Stomach (tissue), 9 donors: Measurements from ENCODE around the gene BRI3BP. TPM values are rescaled to one million over a fixed set of nuclear protein-coding genes. Genes with fewer than 3 reads are reported as not detected.

Source experiments
- DNase-seq, 2 donors: peaks; one replicate each; pipeline versions ENCODE4 v3.0.0 to v3.0.0-alpha.2; 2013 to 2019
- H3K27ac ChIP-seq, 5 donors: fragments of 200-600 bp in 4 of 5; sonication (generic) in 4 of 5; one replicate each; pipeline ENCODE4 v1.5.1; 2013 to 2019; ENCODE audit warnings: mild to moderate bottlenecking in 1 of 5, moderate library complexity in 1 of 5
- H3K27me3 ChIP-seq, 3 donors: fragments of 200-600 bp; sonication (generic); one replicate each; pipeline ENCODE4 v1.5.1; 2017 to 2019; ENCODE audit warnings: mixed run types in 1 of 3
- H3K36me3 ChIP-seq, 4 donors: fragments of 200-600 bp; sonication (generic); 1 replicate in 3 of 4; 2 replicates in 1 of 4; pipeline ENCODE4 v1.5.1; 2016 to 2019
- H3K4me1 ChIP-seq, 4 donors: fragments of 200-600 bp; sonication (generic); one replicate each; pipeline ENCODE4 v1.5.1; 2016 to 2019
- H3K4me3 ChIP-seq, 4 donors: fragments of 200-600 bp; sonication (generic) in 3 of 4; one replicate each; pipeline ENCODE4 v1.5.1; 2016 to 2019; ENCODE audit warnings: mild to moderate bottlenecking in 1 of 4
- H3K9me3 ChIP-seq, 4 donors: fragments of 200-600 bp; sonication (generic); one replicate each; pipeline ENCODE4 v1.5.1; 2016 to 2019
- CTCF ChIP-seq, 7 experiments: fragments of 450-650 bp in 4 of 7; fragments of 200-600 bp in 3 of 7; sonication (generic) in 3 of 7; IDR thresholded peaks; one replicate each; pipeline ENCODE4 v1.5.1; 2016 to 2019; ENCODE audit warnings: antibody characterized with exemption in 7 of 7, control low read depth in 2 of 7, mild to moderate bottlenecking in 1 of 7
- EP300 ChIP-seq: sonication (generic); formaldehyde crosslinking; IDR thresholded peaks from one replicate; pipeline ENCODE4 v1.6.1; 2017; ENCODE audit warnings: antibody characterized with exemption
- POLR2A ChIP-seq, 4 donors: fragments of 450-650 bp; IDR thresholded peaks; one replicate each; pipeline ENCODE4 v1.6.1; 2016; ENCODE audit warnings: antibody characterized with exemption in 4 of 4, control low read depth in 2 of 4, mild to moderate bottlenecking in 1 of 4, moderate library complexity in 1 of 4
- POLR2AphosphoS5 ChIP-seq, 3 donors: sonication (generic); formaldehyde crosslinking; IDR thresholded peaks; one replicate each; pipeline ENCODE4 v1.6.1; 2016; ENCODE audit warnings: antibody characterized with exemption in 3 of 3
- WGBS, 5 donors: extraction: QIAGEN DNeasy Blood & Tissue Kit in 3 of 5; methylation state at CpG; one replicate each; pipeline versions ENCODE4 v1.1.5 to v1.1.7; 2013 to 2018; 5-methylcytosine and 5-hydroxymethylcytosine counted together
- intact Hi-C: fragments of 100-400 bp; cut with DNase I; formaldehyde crosslinking; loops from one replicate; pipeline ENCODE4 v1.15.1; 2023; ENCODE audit warnings: low total_unique reads
- polyA plus RNA-seq, 3 donors: library from polyadenylated mRNA; stranded (reverse); fragments of 200-250 nt; gene quantifications; one replicate each; pipeline ENCODE4 v1.2.3, GENCODE V29; 2013
- total RNA-seq, 5 donors: library from RNA; depleted of rRNA; stranded (reverse); fragments of >200 nt; gene quantifications; one replicate each; pipeline versions ENCODE4 v1.1.0 to v1.2.3, GENCODE V29; 2014 to 2016
- donor health status: healthy with polysubstance abuse.
- donor health status: Bipolar disorder and iron deficiency.
- donor health status: healthy.

BRI3BP gene
- total and polyA plus RNA-seq, 8 donors: 1.2 to 24.3 (median 4.1) TPM

GRCh38 chr12:124952801-124953200 is 40.6 kb upstream of the BRI3BP start:
- no peaks in the 10 kb centered on the region for H3K9me3 ChIP-seq
- intact Hi-C loops: no loop called here
- H3K36me3 ChIP-seq: peaks cover 62 to 100% (median 99%) of the 10 kb centered on the region in 4 donors
- no peak for DNase-seq
- H3K27me3 ChIP-seq: no peaks in the 10 kb centered on the region
- TF ChIP-seq CTCF (IDR thresholded peaks at IDR 0.05) (no peak), POLR2A (IDR thresholded peaks at IDR 0.05) (no peak), EP300 (no peak), POLR2AphosphoS5 (IDR thresholded peaks at IDR 0.05) (no peak)
- 66 to 90% (median 79%) methylated on average over 6 to 8 of the region's 8 CpGs for WGBS, 5 donors
- no peak overlapping the region for H3K27ac ChIP-seq
- no peaks in the 10 kb centered on the region for H3K4me1 ChIP-seq
- no peak overlapping the region for H3K4me3 ChIP-seq

- Histone ChIP-seq H3K4me1 (no peaks in the 10 kb centered on the region), H3K9me3 (no peaks in the 10 kb centered on the region), H3K27ac (no peak overlapping the region), H3K27me3 (no peaks in the 10 kb centered on the region), H3K4me3 (no peak overlapping the region), H3K36me3 (peaks cover 62 to 100% (median 100%) of the 10 kb centered on the region in 4 donors)
- TF ChIP-seq POLR2A (IDR thresholded peaks at IDR 0.05) (no peak), CTCF (IDR thresholded peaks at IDR 0.05) (no peak), POLR2AphosphoS5 (IDR thresholded peaks at IDR 0.05) (no peak), EP300 (no peak)
- 92 to 96% (median 93%) methylated on average over 23 to 32 of the region's 32 CpGs for WGBS, 5 donors
- no peak for DNase-seq
- intact Hi-C loops: no loop called here
These were observed 39.6 kb upstream of the BRI3BP start for GRCh38 chr12:124953689-124954405.

- H3K4me1 ChIP-seq: no peaks in the 10 kb centered on the region
- no peak overlapping the region for H3K4me3 ChIP-seq
- 90 to 98% (median 93%) methylated on average over 4 of the region's 4 CpGs for WGBS, 5 donors
- H3K36me3 ChIP-seq: peaks cover 57 to 100% (median 99%) of the 10 kb centered on the region in 4 donors
- no peaks in the 10 kb centered on the region for H3K27me3 ChIP-seq
- H3K9me3 ChIP-seq: no peaks in the 10 kb centered on the region
- H3K27ac ChIP-seq: no peak overlapping the region
- DNase-seq: no peak
- TF ChIP-seq EP300: no peak
- no peak for TF ChIP-seq POLR2AphosphoS5 (IDR thresholded peaks at IDR 0.05)
- TF ChIP-seq POLR2A (IDR thresholded peaks at IDR 0.05): no peak
- no peak for TF ChIP-seq CTCF (IDR thresholded peaks at IDR 0.05)
- intact Hi-C loops: no loop called here
These were observed 38.7 kb upstream of the BRI3BP start for GRCh38 chr12:124954771-124955170.

DNA sequence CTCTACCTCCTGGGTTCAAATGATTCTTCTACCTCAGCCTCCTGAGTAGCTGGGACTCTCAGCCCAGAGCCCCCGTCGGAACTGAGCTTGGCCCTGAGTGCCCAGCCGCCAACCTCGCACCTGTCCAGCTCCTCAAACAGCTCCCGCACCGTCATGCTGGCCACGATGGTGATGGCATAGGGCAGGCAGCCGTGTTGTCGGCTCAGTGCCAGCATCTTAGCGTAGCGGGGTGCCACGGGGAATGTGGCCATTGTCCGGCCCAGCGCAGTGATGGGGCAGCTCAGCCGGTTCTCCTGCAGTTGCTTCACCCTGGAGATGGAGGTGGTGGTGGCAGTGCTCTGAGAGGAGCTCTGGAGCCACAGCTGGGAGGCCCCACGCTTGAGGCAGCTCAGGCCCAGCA is 36.9 kb upstream of the BRI3BP start:
- Histone ChIP-seq H3K27ac (no peak overlapping the region), H3K4me3 (no peak overlapping the region), H3K9me3 (no peaks in the 10 kb centered on the region), H3K4me1 (no peaks in the 10 kb centered on the region), H3K36me3 (peaks cover 54 to 100% (median 99%) of the 10 kb centered on the region in 4 donors), H3K27me3 (no peaks in the 10 kb centered on the region)
- intact Hi-C loops: no loop called here
- no peak for TF ChIP-seq POLR2AphosphoS5 (IDR thresholded peaks at IDR 0.05)
- WGBS, 5 donors: 94 to 98% (median 97%) methylated on average over 15 to 16 of the region's 16 CpGs
- no peak for DNase-seq

DNA sequence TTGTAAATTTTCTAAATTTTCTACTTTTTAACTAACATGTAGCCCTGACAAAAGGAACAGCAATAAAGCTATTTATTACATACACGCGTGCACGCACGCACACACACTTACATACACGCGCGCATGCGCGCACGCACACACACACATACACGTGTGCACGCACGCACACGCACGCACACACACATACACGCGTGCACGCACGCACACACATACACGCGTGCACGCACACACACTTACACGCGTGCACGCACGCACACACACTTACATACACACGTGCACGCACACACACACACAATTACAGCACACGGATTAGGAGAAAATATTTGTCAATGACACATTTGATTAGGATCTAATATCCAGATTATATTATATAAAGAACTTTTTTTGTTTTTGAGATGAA is 32.4 kb upstream of the BRI3BP start:
- no peaks in the 10 kb centered on the region for H3K9me3 ChIP-seq
- H3K27me3 ChIP-seq: no peaks in the 10 kb centered on the region
- no peaks in the 10 kb centered on the region for H3K4me1 ChIP-seq
- 83 to 94% (median 92%) methylated on average over 29 of the region's 29 CpGs for WGBS, 5 donors
- H3K27ac ChIP-seq: no peak overlapping the region
- intact Hi-C loops: no loop called here
- peaks cover 49 to 100% (median 97%) of the 10 kb centered on the region in 4 donors for H3K36me3 ChIP-seq
- H3K4me3 ChIP-seq: no peak overlapping the region
- no peak for TF ChIP-seq CTCF (IDR thresholded peaks at IDR 0.05)
- DNase-seq: no peak
